ENCODE measurements around the gene ZC3H18.
A peak's percentile ranks its signal among the peaks of the same experiment; 100 is the strongest.

Gene ZC3H18

GRCh38 chr16:88623858-88624257 is 53.7 kb downstream of the ZC3H18 start:
- no peak overlapping the region for H3K4me3 ChIP-seq (ENCODE audit: low read depth, low read length)
- no peak for DNase-seq (ENCODE audit: low read depth)
- no peak for TF ChIP-seq CTCF (conservative IDR thresholded peaks at IDR 0.05; ENCODE audit: low read depth, low read length)

- H3K4me3 ChIP-seq (ENCODE audit: low read depth, low read length) = no peak overlapping the region
- no peak for DNase-seq (ENCODE audit: low read depth)
- TF ChIP-seq CTCF (conservative IDR thresholded peaks at IDR 0.05; ENCODE audit: low read depth, low read length) = no peak
Observed at GRCh38 chr16:88624481-88624880, 54.3 kb downstream of the ZC3H18 start.

DNA sequence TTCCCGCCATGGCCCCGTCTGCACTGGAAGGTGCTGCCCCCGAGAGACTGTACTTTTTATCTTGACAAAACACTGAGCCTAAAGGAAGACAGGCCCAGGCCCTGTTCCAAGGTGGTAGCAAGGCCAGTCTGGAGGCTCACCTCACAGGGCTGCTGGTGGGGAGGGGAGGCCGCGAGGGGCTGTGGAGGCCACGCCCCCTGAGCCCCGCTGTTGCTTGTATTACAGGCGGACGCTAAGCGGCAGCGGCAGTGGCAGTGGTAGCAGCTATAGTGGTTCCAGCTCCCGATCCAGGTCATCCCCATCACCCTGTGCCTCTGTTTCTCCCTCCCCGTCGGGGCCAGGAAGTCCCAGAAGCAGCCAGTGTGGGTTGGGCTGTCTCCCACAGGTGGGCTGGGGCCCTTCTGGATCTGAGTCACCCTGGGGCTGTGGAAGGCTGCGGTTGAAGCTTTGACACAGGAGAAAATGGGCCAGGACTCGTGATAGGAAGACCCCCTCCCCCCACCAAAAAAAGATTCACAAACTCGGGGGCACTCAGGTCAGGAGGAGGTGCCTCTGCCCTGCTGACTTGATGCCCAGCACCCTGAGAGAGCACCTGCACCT is 54.9 kb downstream of the ZC3H18 start:
- DNase-seq (ENCODE audit: low read depth) = no peak
- TF ChIP-seq CTCF (conservative IDR thresholded peaks at IDR 0.05; ENCODE audit: low read depth, low read length) = no peak

GRCh38 chr16:88626646-88627045 is 56.4 kb downstream of the ZC3H18 start:
- TF ChIP-seq CTCF (conservative IDR thresholded peaks at IDR 0.05; ENCODE audit: low read depth, low read length) = no peak
- no peak overlapping the region for H3K4me3 ChIP-seq (ENCODE audit: low read depth, low read length)
- DNase-seq (ENCODE audit: low read depth) = no peak

More for the DNA sequence above, 54.9 kb downstream of the ZC3H18 start:
- H3K4me3 ChIP-seq (ENCODE audit: low read depth, low read length) = no peak overlapping the region

- H3K4me3 ChIP-seq (ENCODE audit: low read depth, low read length) = no peak overlapping the region
- DNase-seq (ENCODE audit: low read depth) = no peak
- TF ChIP-seq CTCF (conservative IDR thresholded peaks at IDR 0.05; ENCODE audit: low read depth, low read length) = no peak
Observed at GRCh38 chr16:88627531-88628411, 57.6 kb downstream of the ZC3H18 start.

GRCh38 chr16:88628512-88628974 is 58.3 kb downstream of the ZC3H18 start:
- peak; percentile 55 for TF ChIP-seq CTCF (conservative IDR thresholded peaks at IDR 0.05; ENCODE audit: low read depth, low read length)
- no peak overlapping the region for H3K4me3 ChIP-seq (ENCODE audit: low read depth, low read length)
- peak; percentile 26 for DNase-seq (ENCODE audit: low read depth)

Data from choroid plexus epithelial cell (primary cell).